Stomach (tissue), 9 donors: ENCODE results near the gene NOS2. TPM values are rescaled to one million over a fixed set of nuclear protein-coding genes. Genes with fewer than 3 reads are reported as not detected.

Experiments
- DNase-seq, 2 donors: peaks; one replicate each; pipeline versions ENCODE4 v3.0.0 to v3.0.0-alpha.2; 2013 to 2019
- H3K27ac ChIP-seq, 5 donors: fragments of 200-600 bp in 4 of 5; sonication (generic) in 4 of 5; one replicate each; pipeline ENCODE4 v1.5.1; 2013 to 2019; ENCODE audit warnings: mild to moderate bottlenecking in 1 of 5, moderate library complexity in 1 of 5
- H3K27me3 ChIP-seq, 3 donors: fragments of 200-600 bp; sonication (generic); one replicate each; pipeline ENCODE4 v1.5.1; 2017 to 2019; ENCODE audit warnings: mixed run types in 1 of 3
- H3K36me3 ChIP-seq, 4 donors: fragments of 200-600 bp; sonication (generic); 1 replicate in 3 of 4; 2 replicates in 1 of 4; pipeline ENCODE4 v1.5.1; 2016 to 2019
- H3K4me1 ChIP-seq, 4 donors: fragments of 200-600 bp; sonication (generic); one replicate each; pipeline ENCODE4 v1.5.1; 2016 to 2019
- H3K4me3 ChIP-seq, 4 donors: fragments of 200-600 bp; sonication (generic) in 3 of 4; one replicate each; pipeline ENCODE4 v1.5.1; 2016 to 2019; ENCODE audit warnings: mild to moderate bottlenecking in 1 of 4
- H3K9me3 ChIP-seq, 4 donors: fragments of 200-600 bp; sonication (generic); one replicate each; pipeline ENCODE4 v1.5.1; 2016 to 2019
- CTCF ChIP-seq, 7 experiments: fragments of 450-650 bp in 4 of 7; fragments of 200-600 bp in 3 of 7; sonication (generic) in 3 of 7; IDR thresholded peaks; one replicate each; pipeline ENCODE4 v1.5.1; 2016 to 2019; ENCODE audit warnings: antibody characterized with exemption in 7 of 7, control low read depth in 2 of 7, mild to moderate bottlenecking in 1 of 7
- EP300 ChIP-seq: sonication (generic); formaldehyde crosslinking; IDR thresholded peaks from one replicate; pipeline ENCODE4 v1.6.1; 2017; ENCODE audit warnings: antibody characterized with exemption
- POLR2A ChIP-seq, 4 donors: fragments of 450-650 bp; IDR thresholded peaks; one replicate each; pipeline ENCODE4 v1.6.1; 2016; ENCODE audit warnings: antibody characterized with exemption in 4 of 4, control low read depth in 2 of 4, mild to moderate bottlenecking in 1 of 4, moderate library complexity in 1 of 4
- POLR2AphosphoS5 ChIP-seq, 3 donors: sonication (generic); formaldehyde crosslinking; IDR thresholded peaks; one replicate each; pipeline ENCODE4 v1.6.1; 2016; ENCODE audit warnings: antibody characterized with exemption in 3 of 3
- WGBS, 5 donors: extraction: QIAGEN DNeasy Blood & Tissue Kit in 3 of 5; methylation state at CpG; one replicate each; pipeline versions ENCODE4 v1.1.5 to v1.1.7; 2013 to 2018; 5-methylcytosine and 5-hydroxymethylcytosine counted together
- intact Hi-C: fragments of 100-400 bp; cut with DNase I; formaldehyde crosslinking; loops from one replicate; pipeline ENCODE4 v1.15.1; 2023; ENCODE audit warnings: low total_unique reads
- polyA plus RNA-seq, 3 donors: library from polyadenylated mRNA; stranded (reverse); fragments of 200-250 nt; gene quantifications; one replicate each; pipeline ENCODE4 v1.2.3, GENCODE V29; 2013
- total RNA-seq, 5 donors: library from RNA; depleted of rRNA; stranded (reverse); fragments of >200 nt; gene quantifications; one replicate each; pipeline versions ENCODE4 v1.1.0 to v1.2.3, GENCODE V29; 2014 to 2016
- donor health status: healthy with polysubstance abuse.
- donor health status: Bipolar disorder and iron deficiency.
- donor health status: healthy.

Gene NOS2
- total and polyA plus RNA-seq, 8 donors, result 0.18 to 0.87 (median 0.20) TPM; not detected in 5

- intact Hi-C loops, result no loop called here
- Histone ChIP-seq H3K36me3 (no peaks in the 10 kb centered on the region), H3K4me3 (no peak overlapping the region), H3K9me3 (no peaks in the 10 kb centered on the region), H3K4me1 (peaks cover 0 to 13% (median 10%) of the 10 kb centered on the region in 4 donors), H3K27me3 (no peaks in the 10 kb centered on the region), H3K27ac (no peak overlapping the region)
- no peak for DNase-seq
- no peak for TF ChIP-seq EP300
- no peak for TF ChIP-seq POLR2AphosphoS5 (IDR thresholded peaks at IDR 0.05)
- TF ChIP-seq POLR2A (IDR thresholded peaks at IDR 0.05), result no peak
- TF ChIP-seq CTCF (IDR thresholded peaks at IDR 0.05), result no peak
- 79 to 87% (median 80%) methylated on average over 10 of the region's 10 CpGs for WGBS, 5 donors
Observed at GRCh38 chr17:27810902-27811557, 10.7 kb upstream of the NOS2 start.

- peaks cover 3 to 20% (median 13%) of the 10 kb centered on the region in 4 donors for H3K4me1 ChIP-seq
- H3K4me3 ChIP-seq, result no peak overlapping the region
- H3K27ac ChIP-seq, result no peak overlapping the region
- DNase-seq, result no peak
- no peaks in the 10 kb centered on the region for H3K36me3 ChIP-seq
- no peaks in the 10 kb centered on the region for H3K9me3 ChIP-seq
- TF ChIP-seq CTCF (IDR thresholded peaks at IDR 0.05) (no peak), POLR2A (IDR thresholded peaks at IDR 0.05) (no peak), EP300 (no peak), POLR2AphosphoS5 (IDR thresholded peaks at IDR 0.05) (no peak)
- 54 to 65% (median 60%) methylated on average over 7 of the region's 7 CpGs for WGBS, 5 donors
- H3K27me3 ChIP-seq, result no peaks in the 10 kb centered on the region
- intact Hi-C loops, result no loop called here
Observed at GRCh38 chr17:27810211-27810901, 10.0 kb upstream of the NOS2 start.

- intact Hi-C loops, result no loop called here
- Histone ChIP-seq H3K36me3 (no peaks in the 10 kb centered on the region), H3K27me3 (no peaks in the 10 kb centered on the region), H3K4me1 (peaks cover 3 to 22% (median 14%) of the 10 kb centered on the region in 4 donors), H3K9me3 (no peaks in the 10 kb centered on the region), H3K4me3 (no peak overlapping the region), H3K27ac (no peak overlapping the region)
- 93 to 100% (median 96%) methylated on average over 1 of the region's 1 CpG for WGBS, 5 donors
- TF ChIP-seq POLR2A (IDR thresholded peaks at IDR 0.05) (no peak), CTCF (IDR thresholded peaks at IDR 0.05) (no peak), EP300 (no peak), POLR2AphosphoS5 (IDR thresholded peaks at IDR 0.05) (no peak)
- no peak for DNase-seq
Observed at GRCh38 chr17:27809555-27809954, 9.2 kb upstream of the NOS2 start.

GRCh38 chr17:27808628-27809027, 8.3 kb upstream of the NOS2 start:
- TF ChIP-seq EP300 (no peak), POLR2AphosphoS5 (IDR thresholded peaks at IDR 0.05) (no peak), POLR2A (IDR thresholded peaks at IDR 0.05) (no peak), CTCF (IDR thresholded peaks at IDR 0.05) (no peak)
- H3K4me1 ChIP-seq, result peaks cover 3 to 22% (median 14%) of the 10 kb centered on the region in 4 donors
- intact Hi-C loops, result no loop called here
- H3K36me3 ChIP-seq, result no peaks in the 10 kb centered on the region
- H3K9me3 ChIP-seq, result no peaks in the 10 kb centered on the region
- H3K4me3 ChIP-seq, result no peak overlapping the region
- no peak for DNase-seq
- 56 to 71% (median 59%) methylated on average over 4 of the region's 4 CpGs for WGBS, 5 donors
- H3K27ac ChIP-seq, result peak overlapping the region in 1 of 5 donors; percentile 55
- H3K27me3 ChIP-seq, result no peaks in the 10 kb centered on the region
